Measurements from ENCODE around the gene MT1B.

DNA sequence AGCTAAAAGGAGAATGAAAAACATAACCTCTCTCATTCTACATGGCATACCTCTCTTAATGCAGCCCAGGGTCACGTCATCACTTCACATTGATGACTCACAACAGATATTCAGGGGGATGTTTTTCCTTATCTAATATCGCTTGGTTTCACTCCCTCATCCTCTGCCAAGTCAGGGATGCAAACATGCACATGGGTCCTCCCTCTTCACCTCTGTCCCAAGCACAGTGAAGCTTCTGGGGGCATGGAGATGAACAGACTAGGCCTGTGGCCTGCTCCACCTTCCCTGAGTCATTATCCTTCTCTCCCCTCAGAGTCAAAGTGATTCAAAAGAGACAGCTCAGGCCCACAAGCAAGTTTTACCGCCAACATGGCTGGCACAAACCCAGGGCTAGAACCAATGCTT, 45.6 kb upstream of the MT1B start:
- TF ChIP-seq CTCF (IDR thresholded peaks at IDR 0.05) (no peak), RXRA (IDR thresholded peaks at IDR 0.05; ENCODE audit: borderline replicate concordance, low read depth) (no peak), ELF1 (IDR thresholded peaks at IDR 0.05) (no peak), POLR2AphosphoS5 (IDR thresholded peaks at IDR 0.05; ENCODE audit: low read depth, low read length) (no peak), USF2 (IDR thresholded peaks at IDR 0.05; ENCODE audit: borderline replicate concordance, low read depth, low read length) (no peak), RAD21 (IDR thresholded peaks at IDR 0.05; ENCODE audit: low read length) (no peak)
